HG02943 (cell line): ENCODE data around the gene CPT1C.
"Not testable (repeated sequence)": the region's sequence is repeated elsewhere in the genome, so short reads cannot be mapped to it uniquely, and the experiment has no call there.

Experiments
- ATAC-seq: cut with Tn5 transposase; IDR thresholded peaks from one replicate; pipeline ENCODE4 v1.9.1; 2021; ENCODE audit warnings: mild to moderate bottlenecking, low read depth, moderate library complexity; ENCODE audit not compliant: unreplicated experiment

The CPT1C gene

GRCh38 chr19:49696865-49697264 lies 5.9 kb downstream of the CPT1C start:
- no peak for ATAC-seq

GRCh38 chr19:49699364-49699763 lies 8.4 kb downstream of the CPT1C start:
- ATAC-seq, result no peak

- ATAC-seq, result no peak
Measured at GRCh38 chr19:49700563-49700962, 9.6 kb downstream of the CPT1C start.

- ATAC-seq, result no peak
Measured at GRCh38 chr19:49701271-49701786, 10.4 kb downstream of the CPT1C start.

- ATAC-seq, result no peak
Measured at GRCh38 chr19:49704888-49705642, 14.1 kb downstream of the CPT1C start.

GRCh38 chr19:49705919-49706318 lies 15.0 kb downstream of the CPT1C start:
- ATAC-seq, result no peak

GRCh38 chr19:49710372-49710951 lies 19.5 kb downstream of the CPT1C start:
- ATAC-seq, result no peak

GRCh38 chr19:49712397-49712859 lies 21.5 kb downstream of the CPT1C start:
- no peak for ATAC-seq

GRCh38 chr19:49713236-49713845 lies 22.4 kb downstream of the CPT1C start:
- no peak for ATAC-seq

GRCh38 chr19:49716154-49716553 lies 25.2 kb downstream of the CPT1C start:
- no peak for ATAC-seq

GRCh38 chr19:49718511-49718910 lies 27.6 kb downstream of the CPT1C start:
- no peak for ATAC-seq

- ATAC-seq, result no peak
Measured at GRCh38 chr19:49718991-49719390, 28.1 kb downstream of the CPT1C start.

- not testable (repeated sequence) for ATAC-seq
Measured at GRCh38 chr19:49719420-49719819, 28.5 kb downstream of the CPT1C start.

GRCh38 chr19:49727217-49728030 lies 36.5 kb downstream of the CPT1C start:
- ATAC-seq, result no peak

- no peak for ATAC-seq
Measured at GRCh38 chr19:49730166-49730565, 39.2 kb downstream of the CPT1C start.

- ATAC-seq, result no peak
Measured at GRCh38 chr19:49738268-49738667, 47.4 kb downstream of the CPT1C start.

- no peak for ATAC-seq
Measured at GRCh38 chr19:49739098-49739497, 48.2 kb downstream of the CPT1C start.

GRCh38 chr19:49739933-49740332 lies 49.0 kb downstream of the CPT1C start:
- no peak for ATAC-seq

GRCh38 chr19:49741210-49741844 lies 50.4 kb downstream of the CPT1C start:
- no peak for ATAC-seq

- no peak for ATAC-seq
Measured at GRCh38 chr19:49744946-49745381, 54.0 kb downstream of the CPT1C start.
